Adrenal gland (tissue), 5 donors: ENCODE measurements around the gene FSD1.

Source experiments
- POLR2A ChIP-seq, 2 donors: fragments of 450-650 bp; IDR thresholded peaks; one replicate each; pipeline ENCODE4 v1.6.1; 2017; ENCODE audit warnings: antibody characterized with exemption in 2 of 2, mild to moderate bottlenecking in 2 of 2, moderate library complexity in 1 of 2
- TF ChIP-seq, protein P1 (sequence below), 6 experiments: fragments of 450-650 bp in 4 of 6; fragments of 200-600 bp in 2 of 6; sonication (generic) in 1 of 6; IDR thresholded peaks; 1 replicate in 5 of 6; 2 replicates in 1 of 6; pipeline versions ENCODE4 v1.5.1 to v1.8.0; 2016 to 2021; ENCODE audit warnings: antibody characterized with exemption in 6 of 6, mild to moderate bottlenecking in 2 of 6, moderate library complexity in 1 of 6
- donor health status: DM: no; HTN: no; CAD: no.

DNA sequence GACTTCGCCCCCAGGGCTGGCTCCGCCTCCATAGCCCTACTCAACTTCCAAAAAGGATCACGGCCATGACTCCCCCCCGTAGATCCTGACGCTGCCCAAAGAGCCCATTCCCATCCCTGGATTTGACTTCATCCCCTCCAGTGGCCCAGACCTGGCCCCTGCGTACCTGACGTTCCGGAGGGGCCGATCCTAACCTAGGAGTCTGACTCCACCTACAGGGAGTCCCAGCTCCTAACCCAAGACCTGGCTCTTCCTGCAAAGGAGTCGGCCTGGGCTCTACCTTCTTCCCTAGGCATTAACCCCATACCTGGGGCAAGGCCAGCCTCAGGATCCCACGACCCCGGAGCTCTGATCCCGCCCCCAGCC lies 23.5 kb downstream of the FSD1 start:
- TF ChIP-seq, protein P1, sequence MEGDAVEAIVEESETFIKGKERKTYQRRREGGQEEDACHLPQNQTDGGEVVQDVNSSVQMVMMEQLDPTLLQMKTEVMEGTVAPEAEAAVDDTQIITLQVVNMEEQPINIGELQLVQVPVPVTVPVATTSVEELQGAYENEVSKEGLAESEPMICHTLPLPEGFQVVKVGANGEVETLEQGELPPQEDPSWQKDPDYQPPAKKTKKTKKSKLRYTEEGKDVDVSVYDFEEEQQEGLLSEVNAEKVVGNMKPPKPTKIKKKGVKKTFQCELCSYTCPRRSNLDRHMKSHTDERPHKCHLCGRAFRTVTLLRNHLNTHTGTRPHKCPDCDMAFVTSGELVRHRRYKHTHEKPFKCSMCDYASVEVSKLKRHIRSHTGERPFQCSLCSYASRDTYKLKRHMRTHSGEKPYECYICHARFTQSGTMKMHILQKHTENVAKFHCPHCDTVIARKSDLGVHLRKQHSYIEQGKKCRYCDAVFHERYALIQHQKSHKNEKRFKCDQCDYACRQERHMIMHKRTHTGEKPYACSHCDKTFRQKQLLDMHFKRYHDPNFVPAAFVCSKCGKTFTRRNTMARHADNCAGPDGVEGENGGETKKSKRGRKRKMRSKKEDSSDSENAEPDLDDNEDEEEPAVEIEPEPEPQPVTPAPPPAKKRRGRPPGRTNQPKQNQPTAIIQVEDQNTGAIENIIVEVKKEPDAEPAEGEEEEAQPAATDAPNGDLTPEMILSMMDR (IDR thresholded peaks at IDR 0.05) = no peak
- no peak for TF ChIP-seq POLR2A (IDR thresholded peaks at IDR 0.05)
